Measurements from ENCODE around the gene FAM131A.

GRCh38 chr3:184321666-184322065 lies 15.7 kb upstream of the FAM131A start:
- no peak for TF ChIP-seq POLR2A (IDR thresholded peaks at IDR 0.05; ENCODE audit: low read length)
- TF ChIP-seq GATA1 (IDR thresholded peaks at IDR 0.05; ENCODE audit: low read depth, low read length), result no peak

Measured in erythroblast (primary cell).